Right lung (tissue), 5 donors: Measurements from ENCODE around the gene CASP10. TPM values are rescaled to one million over a fixed set of nuclear protein-coding genes. Genes with fewer than 3 reads are reported as not detected.

ENCODE experiments used
- DNase-seq, 2 donors: peaks; one replicate each; pipeline ENCODE4 v3.0.0-alpha.2; 2013
- polyA plus RNA-seq, 5 donors: library from polyadenylated mRNA; unstranded; fragments of 120-200 nt; gene quantifications; one replicate each; pipeline versions ENCODE4 v1.2.1 to v1.2.3, GENCODE V29; 2013; ENCODE audit warnings: inconsistent platforms in 1 of 5, low replicate concordance in 1 of 5; ENCODE audit not compliant: insufficient read length in 5 of 5, insufficient read depth in 1 of 5

Gene CASP10
- polyA plus RNA-seq, 5 donors: 9.7 to 19.7 (median 16.2) TPM

- DNase-seq: peak; percentile 70 to 76
These were observed 75.2 kb downstream of the CASP10 start for GRCh38 chr2:201257956-201258665.

GRCh38 chr2:201258666-201259615 is 76.0 kb downstream of the CASP10 start:
- DNase-seq: peak in 1 of 2 donors; percentile 23

- no peak for DNase-seq
These were observed 77.4 kb downstream of the CASP10 start, which contains the start of gene CASP8 for GRCh38 chr2:201260302-201260800. Gene CASP8 (plus strand): TSS chr2:201260536. CDS start chr2:201266487, 5,951 bp downstream.

- no peak for DNase-seq
These were observed 78.5 kb downstream of the CASP10 start for GRCh38 chr2:201261471-201261870.

GRCh38 chr2:201261906-201262305 is 79.0 kb downstream of the CASP10 start:
- no peak for DNase-seq

GRCh38 chr2:201262718-201263117 is 79.8 kb downstream of the CASP10 start:
- DNase-seq: no peak

- DNase-seq: no peak
These were observed 80.8 kb downstream of the CASP10 start for GRCh38 chr2:201263779-201264178.

- DNase-seq: no peak
These were observed 81.7 kb downstream of the CASP10 start for GRCh38 chr2:201264472-201265173.

- DNase-seq: no peak
These were observed 83.7 kb downstream of the CASP10 start for GRCh38 chr2:201266629-201267028.

- no peak for DNase-seq
These were observed 84.5 kb downstream of the CASP10 start for GRCh38 chr2:201267278-201268030.

GRCh38 chr2:201269764-201270163 is 86.8 kb downstream of the CASP10 start:
- DNase-seq: no peak

GRCh38 chr2:201270293-201271001 is 87.5 kb downstream of the CASP10 start:
- DNase-seq: no peak

- DNase-seq: no peak
These were observed 89.0 kb downstream of the CASP10 start for GRCh38 chr2:201271917-201272316.

- DNase-seq: no peak
These were observed 90.5 kb downstream of the CASP10 start for GRCh38 chr2:201273330-201273983.

GRCh38 chr2:201275069-201275468 is 92.1 kb downstream of the CASP10 start:
- no peak for DNase-seq

- DNase-seq: no peak
These were observed 93.0 kb downstream of the CASP10 start for GRCh38 chr2:201275990-201276389.

- DNase-seq: no peak
These were observed 93.6 kb downstream of the CASP10 start for GRCh38 chr2:201276511-201276910.
